NT2/D1 (cell line): ENCODE data around the gene PLOD1.

ENCODE experiments used
- YY1 ChIP-seq: IDR thresholded peaks from 2 replicates; pipeline ENCODE4 v1.6.1; 2011; ENCODE audit not compliant: insufficient read length, insufficient read depth
- ZNF274 ChIP-seq: IDR thresholded peaks from 2 replicates; pipeline ENCODE4 v1.6.1; 2011; ENCODE audit warnings: mild to moderate bottlenecking, low read depth, low read length

GRCh38 chr1:11925938-11926292 lies 8.6 kb upstream of the PLOD1 start:
- no peak for TF ChIP-seq YY1
- TF ChIP-seq ZNF274, result no peak
